ENCODE data around the gene FASN. TPM values are rescaled to one million over a fixed set of nuclear protein-coding genes. Genes with fewer than 3 reads are reported as not detected.

FASN gene
- total RNA-seq, 1 experiment from 2014 or later, result 433 TPM

- TF ChIP-seq CTCF (conservative IDR thresholded peaks at IDR 0.05), result no peak
Observed at GRCh38 chr17:82083009-82083408, 15.0 kb downstream of the FASN start.

More at GRCh38 chr17:82083009-82083408, 15.0 kb downstream of the FASN start:
- Histone ChIP-seq H2BK12ac (ENCODE audit: insufficient read length, low read depth, low read length) (no peak overlapping the region), H2BK5ac (ENCODE audit: insufficient read length, low read length) (no peak overlapping the region), H4K8ac (replicated peaks; ENCODE audit: insufficient read length, low read depth, low read length) (no peak overlapping the region), H3K14ac (ENCODE audit: insufficient read depth, low read length) (no peak overlapping the region), H3T11ph (ENCODE audit: low read length) (no peak overlapping the region), H3K27me3 (ENCODE audit: insufficient read depth, low read length) (no peaks in the 10 kb centered on the region), H2BK15ac (ENCODE audit: low read depth, low read length) (no peak overlapping the region), H3K4me2 (ENCODE audit: insufficient read depth, insufficient read length, low read length) (no peak overlapping the region), H3K18ac (ENCODE audit: insufficient read length, low read depth, low read length) (no peak overlapping the region), H4K91ac (ENCODE audit: insufficient read length, low read depth, low read length) (no peak overlapping the region), H3K79me2 (ENCODE audit: insufficient read depth, low read length) (no peaks in the 10 kb centered on the region), H3K79me1 (ENCODE audit: insufficient read depth, low read depth, low read length, poor library complexity, severe bottlenecking) (no peaks in the 10 kb centered on the region), H3K9me3 (ENCODE audit: control insufficient read depth, low read depth, low read length) (no peaks in the 10 kb centered on the region), H3K27ac (ENCODE audit: insufficient read length, low read depth, low read length) (no peak overlapping the region), H2BK120ac (ENCODE audit: low read depth, low read length, poor library complexity, severe bottlenecking) (no peak overlapping the region), H3K4me1 (ENCODE audit: insufficient read depth, low read length) (no peaks in the 10 kb centered on the region), H3K56ac (ENCODE audit: insufficient read length, low read depth, low read length) (no peak overlapping the region), H4K5ac (ENCODE audit: insufficient read length, low read depth, low read length) (no peak overlapping the region), H3K23me2 (ENCODE audit: insufficient read length, low read depth, low read length, poor library complexity, severe bottlenecking) (no peaks in the 10 kb centered on the region), H3K9ac (ENCODE audit: extremely low read depth, insufficient read length, low read length) (no peak overlapping the region), H2AFZ (ENCODE audit: low read length) (no peak overlapping the region), H3K4ac (ENCODE audit: low read depth, low read length) (no peak overlapping the region), H4K20me1 (ENCODE audit: control insufficient read depth, insufficient read depth, insufficient read length) (no peaks in the 10 kb centered on the region), H3K23ac (ENCODE audit: insufficient read length, low read depth, low read length) (no peak overlapping the region), H2BK20ac (ENCODE audit: low read depth, low read length, poor library complexity, severe bottlenecking) (no peak overlapping the region), H2AK5ac (ENCODE audit: insufficient read length, low read length) (no peak overlapping the region)
- DNase-seq, result no peak
- H3K9me3 Mint-ChIP-seq, result no peaks in the 10 kb centered on the region
- no peaks in the 10 kb centered on the region; a peak in 1 of 4 replicates for H3K4me1 Mint-ChIP-seq
- H3K4me3 Mint-ChIP-seq, result no peak overlapping the region
- no CpG with 5 or more reads among the region's 24 CpGs for WGBS (ENCODE audit: extremely low coverage, insufficient read length, low lambda C conversion rate)
- no peak overlapping the region for H3K27ac Mint-ChIP-seq
- no peaks in the 10 kb centered on the region for H3K27me3 Mint-ChIP-seq (ENCODE audit: low read depth)
- H3K36me3 Mint-ChIP-seq (ENCODE audit: insufficient read depth in 1 of 3, low read depth in 3 of 3), result peaks cover 24 to 78% (median 66%) of the 10 kb centered on the region in 3 experiments; a peak in 6 of 7 replicates

Measured in H9 (cell line).